ENCODE measurements around the gene BHMT.

- TF ChIP-seq CTCF (conservative IDR thresholded peaks at IDR 0.05; ENCODE audit: low read depth, low read length) (no peak), BHLHE40 (IDR thresholded peaks at IDR 0.05; ENCODE audit: low read depth, low read length) (no peak), MAFK (IDR thresholded peaks at IDR 0.05; ENCODE audit: low read depth, low read length) (no peak), CEBPB (IDR thresholded peaks at IDR 0.05; ENCODE audit: low read depth, low read length) (no peak), USF2 (IDR thresholded peaks at IDR 0.05; ENCODE audit: low read depth, low read length) (no peak), MXI1 (IDR thresholded peaks at IDR 0.05; ENCODE audit: borderline replicate concordance, low read depth, low read length) (no peak), MAZ (IDR thresholded peaks at IDR 0.05; ENCODE audit: borderline replicate concordance, low read depth, low read length) (no peak), POLR2A (IDR thresholded peaks at IDR 0.05; ENCODE audit: low read depth, low read length) (no peak), RAD21 (IDR thresholded peaks at IDR 0.05; ENCODE audit: low read length) (no peak), RFX5 (IDR thresholded peaks at IDR 0.05; ENCODE audit: low read depth, low read length) (no peak), FOS (IDR thresholded peaks at IDR 0.05; ENCODE audit: low read depth, low read length) (no peak), CHD1 (IDR thresholded peaks at IDR 0.05; ENCODE audit: low read depth, low read length) (no peak), ELK1 (IDR thresholded peaks at IDR 0.05; ENCODE audit: borderline replicate concordance, low read depth, low read length) (no peak), SMC3 (IDR thresholded peaks at IDR 0.05; ENCODE audit: low read depth, low read length) (no peak)
Observed at GRCh38 chr5:79088507-79088906, 23.1 kb upstream of the BHMT start.

Data from IMR-90 (cell line).